HUES48 (cell line): ENCODE measurements around the gene COL28A1.

Experiments used
- H3K27ac ChIP-seq: one replicate; pipeline ENCODE4 v1.7.0; 2013; ENCODE audit warnings: low read depth, low read length, inconsistent platforms
- H3K27me3 ChIP-seq: 2 replicates; pipeline ENCODE4 v1.6.1; 2013; ENCODE audit warnings: mild to moderate bottlenecking, low read length; ENCODE audit not compliant: control insufficient read depth, insufficient read depth
- H3K36me3 ChIP-seq: 2 replicates; pipeline ENCODE4 v1.6.1; 2013; ENCODE audit warnings: low read length; ENCODE audit not compliant: control insufficient read depth, insufficient read depth
- H3K4me1 ChIP-seq: 2 replicates; pipeline ENCODE4 v1.6.1; 2013; ENCODE audit warnings: mild to moderate bottlenecking, low read length; ENCODE audit not compliant: control insufficient read depth, insufficient read depth
- H3K4me3 ChIP-seq: 2 replicates; pipeline ENCODE4 v1.5.1; 2013; ENCODE audit warnings: mild to moderate bottlenecking, low read depth, low read length
- H3K9ac ChIP-seq: 2 replicates; pipeline ENCODE4 v1.6.1; 2013; ENCODE audit warnings: mild to moderate bottlenecking, low read depth, low read length, moderate library complexity
- H3K9me3 ChIP-seq: 2 replicates; pipeline ENCODE4 v1.6.1; 2013; ENCODE audit warnings: low read length; ENCODE audit not compliant: control insufficient read depth, insufficient read depth

The COL28A1 gene

GRCh38 chr7:7317850-7318249 lies 217.8 kb downstream of the COL28A1 start:
- Histone ChIP-seq H3K27me3 (no peaks in the 10 kb centered on the region), H3K4me3 (no peak overlapping the region), H3K9ac (no peak overlapping the region), H3K36me3 (no peaks in the 10 kb centered on the region), H3K4me1 (no peaks in the 10 kb centered on the region), H3K27ac (no peak overlapping the region), H3K9me3 (no peaks in the 10 kb centered on the region)

GRCh38 chr7:7315851-7316250 lies 219.8 kb downstream of the COL28A1 start:
- no peaks in the 10 kb centered on the region for H3K4me1 ChIP-seq
- H3K9ac ChIP-seq: no peak overlapping the region
- no peaks in the 10 kb centered on the region for H3K9me3 ChIP-seq
- H3K27ac ChIP-seq: no peak overlapping the region
- no peaks in the 10 kb centered on the region for H3K36me3 ChIP-seq
- H3K4me3 ChIP-seq: no peak overlapping the region
- H3K27me3 ChIP-seq: no peaks in the 10 kb centered on the region

GRCh38 chr7:7312323-7312722 lies 223.3 kb downstream of the COL28A1 start:
- no peak overlapping the region for H3K9ac ChIP-seq
- no peaks in the 10 kb centered on the region for H3K9me3 ChIP-seq
- no peak overlapping the region for H3K4me3 ChIP-seq
- no peaks in the 10 kb centered on the region for H3K27me3 ChIP-seq
- H3K4me1 ChIP-seq: no peaks in the 10 kb centered on the region
- no peaks in the 10 kb centered on the region for H3K36me3 ChIP-seq
- no peak overlapping the region for H3K27ac ChIP-seq

- H3K4me3 ChIP-seq: no peak overlapping the region
- H3K36me3 ChIP-seq: no peaks in the 10 kb centered on the region
- no peak overlapping the region for H3K27ac ChIP-seq
- no peaks in the 10 kb centered on the region for H3K27me3 ChIP-seq
- H3K9me3 ChIP-seq: no peaks in the 10 kb centered on the region
- no peak overlapping the region for H3K9ac ChIP-seq
- no peaks in the 10 kb centered on the region for H3K4me1 ChIP-seq
Measured at GRCh38 chr7:7311001-7311400, 224.7 kb downstream of the COL28A1 start.

- Histone ChIP-seq H3K4me3 (no peak overlapping the region), H3K9ac (no peak overlapping the region), H3K27me3 (no peaks in the 10 kb centered on the region), H3K27ac (no peak overlapping the region), H3K36me3 (no peaks in the 10 kb centered on the region), H3K9me3 (no peaks in the 10 kb centered on the region), H3K4me1 (no peaks in the 10 kb centered on the region)
Measured at GRCh38 chr7:7309203-7309602, 226.5 kb downstream of the COL28A1 start.
